GM23338 (cell line): ENCODE data around the gene NCL. TPM values are rescaled to one million over a fixed set of nuclear protein-coding genes. Genes with fewer than 3 reads are reported as not detected.

Experiments used
- ATAC-seq: fragments of 200-7000 bp; cut with Tn5 transposase; 3 replicates; pipeline ENCODE4 v1.9.1; 2020
- DNase-seq: peaks from one replicate; pipeline ENCODE4 v3.0.0-alpha.2; 2015; ENCODE audit warnings: low spot score
- H2AFZ ChIP-seq: fragments of 200-600 bp; sonication (generic); 2 replicates; pipeline ENCODE4 v1.8.0; 2016; ENCODE audit warnings: antibody characterized with exemption, mild to moderate bottlenecking, moderate library complexity
- H3F3A ChIP-seq: fragments of 200-600 bp; sonication (generic); replicated peaks from 2 replicates; pipeline ENCODE4 v1.8.0; 2017; ENCODE audit warnings: antibody characterized with exemption, mixed run types, low read depth
- H3K27ac ChIP-seq: fragments of 200-600 bp; sonication (generic); 2 replicates; pipeline ENCODE4 v1.6.1; 2016; ENCODE audit warnings: low read depth
- H3K27me3 ChIP-seq: fragments of 200-600 bp; sonication (generic); 2 replicates; pipeline ENCODE4 v1.8.0; 2016; ENCODE audit warnings: mild to moderate bottlenecking, mixed run types, moderate library complexity; ENCODE audit not compliant: insufficient read depth
- H3K36me3 ChIP-seq: fragments of 200-600 bp; sonication (generic); 2 replicates; pipeline ENCODE4 v1.8.0; 2016; ENCODE audit warnings: mild to moderate bottlenecking; ENCODE audit not compliant: insufficient read depth
- H3K4me1 ChIP-seq: fragments of 200-600 bp; sonication (generic); 2 replicates; pipeline ENCODE4 v1.8.0; 2016; ENCODE audit warnings: mild to moderate bottlenecking, moderate library complexity; ENCODE audit not compliant: insufficient read depth
- H3K4me2 ChIP-seq: fragments of 200-600 bp; sonication (generic); 2 replicates; pipeline ENCODE4 v1.7.1; 2017; ENCODE audit warnings: mixed run types
- H3K4me3 ChIP-seq: fragments of 200-600 bp; sonication (generic); 2 replicates; pipeline ENCODE4 v1.6.1; 2016; ENCODE audit warnings: mixed run types
- H3K79me2 ChIP-seq: fragments of 200-600 bp; sonication (generic); replicated peaks from 2 replicates; pipeline ENCODE4 v1.8.0; 2017; ENCODE audit warnings: mild to moderate bottlenecking; ENCODE audit not compliant: insufficient read depth
- H3K9me2 ChIP-seq: fragments of 200-600 bp; sonication (generic); 2 replicates; pipeline ENCODE4 v1.8.0; 2017; ENCODE audit not compliant: insufficient read depth
- H4K20me1 ChIP-seq: fragments of 200-600 bp; sonication (generic); replicated peaks from 2 replicates; pipeline ENCODE4 v1.8.0; 2017; ENCODE audit warnings: mild to moderate bottlenecking; ENCODE audit not compliant: insufficient read depth
- H3K27ac Mint-ChIP-seq: 2 replicates; pipeline ENCODE4 v1.8.0; 2020; ENCODE audit warnings: inconsistent platforms, mild to moderate bottlenecking, moderate library complexity, mixed read lengths
- H3K27me3 Mint-ChIP-seq: 3 replicates; pipeline ENCODE4 v1.8.0; 2022; ENCODE audit warnings: low read depth, mild to moderate bottlenecking, moderate library complexity, mixed read lengths, inconsistent platforms; ENCODE audit not compliant: insufficient read depth, poor library complexity
- H3K36me3 Mint-ChIP-seq: 3 replicates; pipeline ENCODE4 v1.8.0; 2021; ENCODE audit warnings: low read depth, mild to moderate bottlenecking, inconsistent platforms, moderate library complexity, mixed read lengths
- H3K4me1 Mint-ChIP-seq: 3 replicates; pipeline ENCODE4 v1.8.0; 2020; ENCODE audit warnings: mild to moderate bottlenecking, inconsistent platforms, mixed read lengths
- H3K4me3 Mint-ChIP-seq: 3 replicates; pipeline ENCODE4 v1.8.0; 2021; ENCODE audit warnings: moderate library complexity, mild to moderate bottlenecking, inconsistent platforms, mixed read lengths
- H3K9me3 Mint-ChIP-seq: 3 replicates; pipeline ENCODE4 v1.8.0; 2020; ENCODE audit warnings: moderate library complexity, mild to moderate bottlenecking, inconsistent platforms, mixed read lengths
- CTCF ChIP-seq, 2 experiments: fragments of 200-600 bp in 1 of 2; sonication (generic) in 1 of 2; conservative IDR thresholded peaks; 2 replicates each; pipeline versions ENCODE4 v1.5.1 to v1.6.1; 2016 to 2017; ENCODE audit warnings: antibody characterized with exemption in 2 of 2, low read depth in 2 of 2, mild to moderate bottlenecking in 2 of 2, moderate library complexity in 1 of 2
- ETS1 ChIP-seq: IDR thresholded peaks from 2 replicates; pipeline ENCODE4 v1.6.1; 2016; ENCODE audit warnings: antibody characterized with exemption
- JUNB ChIP-seq: IDR thresholded peaks from one replicate; pipeline ENCODE4 v1.6.1; 2016; ENCODE audit warnings: antibody characterized with exemption; ENCODE audit not compliant: unreplicated experiment
- STAT1 ChIP-seq: IDR thresholded peaks from one replicate; pipeline ENCODE4 v1.6.1; 2016; ENCODE audit warnings: antibody characterized with exemption; ENCODE audit not compliant: unreplicated experiment
- ZNF331 ChIP-seq: fragments of 250-450 bp; sonication (Bioruptor Pico); IDR thresholded peaks from 2 replicates; pipeline ENCODE4 v1.5.0; 2020; ENCODE audit warnings: low read depth, mild to moderate bottlenecking, moderate library complexity
- ZNF462 ChIP-seq: fragments of 250-450 bp; sonication (Bioruptor Pico); IDR thresholded peaks from 2 replicates; pipeline ENCODE4 v1.5.0; 2020; ENCODE audit warnings: mild to moderate bottlenecking, moderate library complexity
- polyA plus RNA-seq: library from polyadenylated mRNA; unstranded; fragments of >200 nt; fragmentation: Nextera tagmentation; extraction: Ambion mirVana; gene quantifications from 2 replicates; pipeline ENCODE4 v1.2.1, GENCODE V29; 2016
- total RNA-seq: library from RNA; depleted of rRNA; stranded (reverse); fragments of >200 nt; shearing (Covaris generic); gene quantifications from 2 replicates; pipeline ENCODE4 v1.2.3, GENCODE V29; 2014

Gene NCL
- total and polyA plus RNA-seq, 2 experiments from 2014 or later = 678 to 2,269 TPM

- Mint-ChIP-seq H3K27me3 (peaks cover 14% of the 10 kb centered on the region), H3K9me3 (peaks cover 22% of the 10 kb centered on the region), H3K36me3 (peaks cover 24% of the 10 kb centered on the region), H3K4me3 (peak overlapping the region; percentile 70; the same call in 1 of the 3 replicates), H3K27ac (no peak overlapping the region), H3K4me1 (peaks cover 43% of the 10 kb centered on the region)
- Histone ChIP-seq H3K36me3 (no peaks in the 10 kb centered on the region), H3K9me2 (no peaks in the 10 kb centered on the region), H3K79me2 (no peaks in the 10 kb centered on the region), H3K4me2 (peak overlapping the region; percentile 83), H4K20me1 (no peaks in the 10 kb centered on the region), H3K4me1 (peaks cover 33% of the 10 kb centered on the region), H3K4me3 (peak overlapping the region; percentile 19), H3F3A (peaks cover 10% of the 10 kb centered on the region; the same call in 1 of the 2 replicates), H3K27ac (peak overlapping the region; percentile 84), H3K27me3 (no peaks in the 10 kb centered on the region), H2AFZ (no peak overlapping the region)
- DNase-seq (peak; percentile 30), ATAC-seq (no peak)
- TF ChIP-seq CTCF (conservative IDR thresholded peaks at IDR 0.05; ENCODE audit: low read depth in 2 of 2) (no peak), JUNB (no peak), ZNF331 (CRISPR knock-in tag) (no peak), ETS1 (no peak), STAT1 (no peak), ZNF462 (no peak)
Observed at GRCh38 chr2:231413456-231413855, 50.8 kb downstream of the NCL start.
